Measurements from ENCODE around the gene TRIM45. TPM values are rescaled to one million over a fixed set of nuclear protein-coding genes. Genes with fewer than 3 reads are reported as not detected.
A peak's percentile ranks its signal among the peaks of the same experiment; 100 is the strongest.

TRIM45 gene
- total and polyA plus RNA-seq, 2 of the 4 experiments (the other 2 are of a cell fraction): 2.0 to 5.1 TPM

DNA sequence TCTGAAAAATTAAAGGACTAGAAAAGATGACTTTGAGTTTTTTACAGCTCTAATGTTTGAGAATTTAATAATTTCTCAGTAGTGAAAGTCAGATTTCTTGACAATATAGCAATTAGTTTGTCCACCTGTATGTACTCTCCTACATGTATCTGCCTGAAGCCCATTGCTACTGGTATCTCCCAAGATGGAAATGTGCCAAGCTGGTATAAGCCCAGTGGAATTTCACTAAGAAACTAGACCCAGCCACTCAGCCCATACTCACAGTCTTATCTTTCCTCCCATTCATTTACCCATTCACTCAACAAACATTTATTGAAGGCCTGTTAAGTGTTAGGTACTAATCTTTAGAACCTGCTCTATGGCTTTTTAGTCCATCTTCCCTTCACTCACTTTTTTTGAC, 21.6 kb upstream of the TRIM45 start:
- in situ Hi-C loops (cut with MboI; ENCODE audit: low sequenced_read_pairs): no loop called here
- H4K8ac ChIP-seq (ENCODE audit: low read depth in 2 of 2, low read length in 2 of 2): 0 out of 4 replicates have a peak overlapping the region, but pooled peaks of 1 of the 2 experiments have one; percentile 20
- no peak for ATAC-seq (ENCODE audit: low read depth)
- 0 out of 2 replicates have a peak overlapping the region, but pooled peaks have one; percentile 9 for H2AK5ac ChIP-seq (ENCODE audit: low read depth, low read length)
- H3K18ac ChIP-seq (ENCODE audit: low read depth, low read length): peak overlapping the region; percentile 40; the same call in 1 of the 2 replicates
- no peak overlapping the region for H2BK20ac ChIP-seq (ENCODE audit: low read depth, low read length)
- ChIA-PET POLR2A (ENCODE audit: unreplicated experiment) (no interaction called here), CTCF (interaction anchor here (1.6 kb wide), 1 partner anchor 15 kb away, joined by 9 read pairs; no protein-coding TSS in a partner anchor)
- H2BK5ac ChIP-seq (ENCODE audit: low read depth, low read length, poor library complexity, severe bottlenecking): no peak overlapping the region
- no peak overlapping the region for H3K4me2 ChIP-seq (ENCODE audit: low read depth, low read length)
- intact Hi-C loops (cut with micrococcal nuclease): loop anchor here (5.0 to 10.0 kb wide), 2 partner anchors 222 to 364 kb away; partner anchors contain the start of gene MAN1A2
- H2AK9ac ChIP-seq (replicated peaks; ENCODE audit: low read depth, low read length, poor library complexity): no peak overlapping the region
- no peaks in the 10 kb centered on the region for H3K36me3 ChIP-seq (ENCODE audit: control insufficient read depth, insufficient read depth, low read length)
- H3K14ac ChIP-seq (replicated peaks; ENCODE audit: low read depth, low read length): peak overlapping the region; percentile 7; the same call in 1 of the 2 replicates
- peak overlapping the region; percentile 22; the same call in 1 of the 2 replicates for H3K4ac ChIP-seq (ENCODE audit: low read depth, low read length)
- H4K20me1 ChIP-seq (ENCODE audit: insufficient read depth, low read length): no peaks in the 10 kb centered on the region; the same call in 1 of the 2 replicates
- peak; percentile 16 for DNase-seq
- no peak overlapping the region for H3K23ac ChIP-seq (ENCODE audit: low read depth, low read length)
- H3K27me3 ChIP-seq (ENCODE audit: control insufficient read depth, insufficient read depth, low read length): no peaks in the 10 kb centered on the region
- peaks cover 16% of the 10 kb centered on the region for H3K4me1 ChIP-seq (ENCODE audit: control insufficient read depth, insufficient read depth, low read length)
- H3K56ac ChIP-seq (ENCODE audit: extremely low read depth, insufficient read depth, low read length): no peak overlapping the region
- no peaks in the 10 kb centered on the region for H3K79me1 ChIP-seq (ENCODE audit: low read depth in 1 of 2, low read length in 2 of 2)
- dilution Hi-C loops (cut with HindIII; ENCODE audit: low sequenced_read_pairs, unreplicated experiment): no loop called here
- H3K9me1 ChIP-seq (ENCODE audit: insufficient read depth, low read length): peaks cover 13% of the 10 kb centered on the region
- peak overlapping the region; percentile 57; the same call in 1 of the 2 replicates for H2BK120ac ChIP-seq (ENCODE audit: low read depth, low read length)
- TF ChIP-seq BHLHE40 (IDR thresholded peaks at IDR 0.05; ENCODE audit: low read depth, low read length): no peak
- H4K5ac ChIP-seq (ENCODE audit: low read depth, low read length): no peak overlapping the region
- H3K4me3 ChIP-seq (ENCODE audit: insufficient read depth, low read depth, low read length): no peak overlapping the region
- no peaks in the 10 kb centered on the region for H3K9me3 ChIP-seq (ENCODE audit: control insufficient read depth, insufficient read depth, low read length)
- no peak overlapping the region for H2AFZ ChIP-seq (replicated peaks; ENCODE audit: low read length, poor library complexity)
- BruUV-seq (replicated peaks): no TSS peak
- H3K27ac ChIP-seq (ENCODE audit: insufficient read depth, low read length): no peak overlapping the region
- H2BK15ac ChIP-seq (ENCODE audit: low read depth, low read length): peak overlapping the region; percentile 50; the same call in 1 of the 3 replicates
- H3K9ac ChIP-seq (ENCODE audit: low read depth, low read length): no peak overlapping the region
- no peak overlapping the region for H4K91ac ChIP-seq (ENCODE audit: insufficient read depth, low read depth, low read length)

All from IMR-90 (cell line).